Fibroblast of lung (primary cell): ENCODE results near the gene PCSK6. TPM values are rescaled to one million over a fixed set of nuclear protein-coding genes. Genes with fewer than 3 reads are reported as not detected.

Experiments used
- DNase-seq, 2 donors: peaks; one replicate each; pipeline versions ENCODE4 v3.0.0 to v3.0.0-alpha.2; 2010; ENCODE audit warnings: low read depth in 2 of 2
- H2AFZ ChIP-seq: 2 replicates; pipeline ENCODE4 v1.5.1; 2012; ENCODE audit warnings: low read length, control low read depth, inconsistent platforms
- H3K27ac ChIP-seq: 2 replicates; pipeline ENCODE4 v1.5.1; 2011; ENCODE audit warnings: low read length, control low read depth; ENCODE audit not compliant: insufficient read depth
- H3K27me3 ChIP-seq: 2 replicates; pipeline ENCODE4 v1.5.1; 2011; ENCODE audit warnings: mild to moderate bottlenecking, low read length; ENCODE audit not compliant: control insufficient read depth, insufficient read depth
- H3K36me3 ChIP-seq: 2 replicates; pipeline ENCODE4 v1.5.1; 2011; ENCODE audit warnings: low read length; ENCODE audit not compliant: control insufficient read depth, insufficient read depth
- H3K4me1 ChIP-seq: 2 replicates; pipeline ENCODE4 v1.5.1; 2011; ENCODE audit warnings: low read length; ENCODE audit not compliant: control insufficient read depth, insufficient read depth; ENCODE audit errors: extremely low read depth
- H3K4me2 ChIP-seq: 2 replicates; pipeline ENCODE4 v1.5.1; 2011; ENCODE audit warnings: low read length, control low read depth; ENCODE audit not compliant: insufficient read depth; ENCODE audit errors: extremely low read depth
- H3K4me3 ChIP-seq, 4 experiments: fragments of 200-600 bp in 1 of 4; sonication (generic) in 1 of 4; replicated peaks in 1 of 4; 2 replicates each; pipeline ENCODE4 v1.5.1; 2011 to 2016; ENCODE audit warnings: low read length in 4 of 4, low read depth in 3 of 4, mild to moderate bottlenecking in 3 of 4, control low read depth in 2 of 4, inconsistent platforms in 1 of 4, mixed read lengths in 1 of 4; ENCODE audit not compliant: insufficient read depth in 1 of 4; ENCODE audit errors: control extremely low read depth in 1 of 4
- H3K79me2 ChIP-seq: 2 replicates; pipeline ENCODE4 v1.5.1; 2012; ENCODE audit warnings: mild to moderate bottlenecking, low read length, inconsistent platforms; ENCODE audit not compliant: control insufficient read depth, insufficient read depth
- H3K9ac ChIP-seq: 2 replicates; pipeline ENCODE4 v1.5.1; 2011; ENCODE audit warnings: mild to moderate bottlenecking, low read length, control low read depth; ENCODE audit not compliant: insufficient read depth
- H3K9me3 ChIP-seq: 2 replicates; pipeline ENCODE4 v1.5.1; 2012; ENCODE audit warnings: low read depth, low read length; ENCODE audit not compliant: control insufficient read depth, insufficient read depth
- H4K20me1 ChIP-seq: 2 replicates; pipeline ENCODE4 v1.5.1; 2011; ENCODE audit warnings: low read length; ENCODE audit not compliant: control insufficient read depth, insufficient read depth; ENCODE audit errors: extremely low read depth
- EZH2 ChIP-seq: IDR thresholded peaks from 2 replicates; pipeline ENCODE4 v1.5.1; 2012; ENCODE audit warnings: low read length, control low read depth, mild to moderate bottlenecking; ENCODE audit errors: missing control alignments
- polyA plus RNA-seq, 2 donors: library from polyadenylated mRNA; depleted of rRNA in 1 of 2; stranded (reverse) in 1 of 2; unstranded in 1 of 2; fragments of >200 nt; gene quantifications; 2 replicates each; pipeline ENCODE4 v1.2.1, GENCODE V29; 2011 to 2012; ENCODE audit warnings: missing spikeins in 1 of 2
- total RNA-seq: library from RNA; depleted of rRNA; stranded (reverse); fragments of >200 nt; gene quantifications from 2 replicates; pipeline ENCODE4 v1.2.1, GENCODE V29; 2014
- TF ChIP-seq, protein P1 (sequence below), 2 donors: IDR thresholded peaks in 1 of 2; conservative IDR thresholded peaks in 1 of 2; 1 replicate in 1 of 2; 2 replicates in 1 of 2; pipeline ENCODE4 v1.5.1; 2011 to 2012; ENCODE audit warnings: low read length in 2 of 2, control low read depth in 1 of 2, inconsistent platforms in 1 of 2, low read depth in 1 of 2, mild to moderate bottlenecking in 1 of 2

The PCSK6 gene
- total and polyA plus RNA-seq, 2 donors (not counting 1 experiment from before 2014, with no cell fraction given) = 0.02 to 0.83 TPM

DNA sequence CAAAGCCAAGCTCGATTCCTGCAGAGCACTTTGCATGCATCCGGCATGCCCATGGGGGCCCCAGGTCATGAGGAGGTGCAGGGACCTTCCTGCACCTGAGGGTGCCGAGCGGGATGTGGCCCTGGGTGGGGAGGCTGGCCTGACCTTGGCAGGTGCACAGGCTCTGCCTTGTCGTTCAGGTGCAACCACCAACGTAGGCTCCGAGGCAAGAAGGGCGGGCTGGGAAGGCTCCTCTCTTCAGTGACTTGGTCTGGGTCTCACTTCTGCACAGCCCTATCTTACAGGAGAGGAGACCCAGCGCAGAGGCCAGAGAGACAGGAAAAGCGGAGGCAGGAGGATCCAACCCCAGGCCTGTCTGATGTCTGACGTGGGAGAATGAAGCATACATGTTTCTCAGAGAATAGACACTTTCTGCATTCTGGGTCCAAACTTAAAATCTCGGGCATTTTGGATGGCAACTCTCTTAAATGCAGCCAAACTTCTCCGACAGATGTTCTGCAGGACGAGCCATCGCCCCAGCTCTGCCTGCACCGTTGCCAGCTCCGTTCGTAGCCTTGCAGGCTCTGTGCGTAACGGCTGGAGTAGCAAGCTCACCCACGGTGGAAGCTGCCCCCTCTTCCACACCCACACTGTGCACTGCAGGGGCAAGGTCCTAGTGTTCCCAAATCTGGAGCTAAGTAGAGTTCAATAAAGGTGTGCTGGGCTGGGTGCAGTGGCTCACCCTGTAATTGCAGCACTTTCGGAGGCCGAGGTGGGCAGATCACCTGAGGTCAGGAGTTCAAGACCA, 133.6 kb downstream of the PCSK6 start:
- Histone ChIP-seq H3K9ac (no peak overlapping the region), H2AFZ (no peak overlapping the region), H3K4me3 (no peak overlapping the region), H3K36me3 (no peaks in the 10 kb centered on the region), H3K79me2 (no peaks in the 10 kb centered on the region), H3K4me2 (no peak overlapping the region), H3K27ac (no peak overlapping the region), H3K9me3 (no peaks in the 10 kb centered on the region), H3K4me1 (no peaks in the 10 kb centered on the region), H4K20me1 (no peaks in the 10 kb centered on the region), H3K27me3 (no peaks in the 10 kb centered on the region)
- DNase-seq = no peak
- TF ChIP-seq, protein P1, sequence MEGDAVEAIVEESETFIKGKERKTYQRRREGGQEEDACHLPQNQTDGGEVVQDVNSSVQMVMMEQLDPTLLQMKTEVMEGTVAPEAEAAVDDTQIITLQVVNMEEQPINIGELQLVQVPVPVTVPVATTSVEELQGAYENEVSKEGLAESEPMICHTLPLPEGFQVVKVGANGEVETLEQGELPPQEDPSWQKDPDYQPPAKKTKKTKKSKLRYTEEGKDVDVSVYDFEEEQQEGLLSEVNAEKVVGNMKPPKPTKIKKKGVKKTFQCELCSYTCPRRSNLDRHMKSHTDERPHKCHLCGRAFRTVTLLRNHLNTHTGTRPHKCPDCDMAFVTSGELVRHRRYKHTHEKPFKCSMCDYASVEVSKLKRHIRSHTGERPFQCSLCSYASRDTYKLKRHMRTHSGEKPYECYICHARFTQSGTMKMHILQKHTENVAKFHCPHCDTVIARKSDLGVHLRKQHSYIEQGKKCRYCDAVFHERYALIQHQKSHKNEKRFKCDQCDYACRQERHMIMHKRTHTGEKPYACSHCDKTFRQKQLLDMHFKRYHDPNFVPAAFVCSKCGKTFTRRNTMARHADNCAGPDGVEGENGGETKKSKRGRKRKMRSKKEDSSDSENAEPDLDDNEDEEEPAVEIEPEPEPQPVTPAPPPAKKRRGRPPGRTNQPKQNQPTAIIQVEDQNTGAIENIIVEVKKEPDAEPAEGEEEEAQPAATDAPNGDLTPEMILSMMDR (conservative IDR thresholded peaks at IDR 0.05 in 1 of 2, IDR thresholded peaks at IDR 0.05 in 1 of 2; ENCODE audit: low read depth in 1 of 2, low read length in 2 of 2) = no peak
- no peak for TF ChIP-seq EZH2

DNA sequence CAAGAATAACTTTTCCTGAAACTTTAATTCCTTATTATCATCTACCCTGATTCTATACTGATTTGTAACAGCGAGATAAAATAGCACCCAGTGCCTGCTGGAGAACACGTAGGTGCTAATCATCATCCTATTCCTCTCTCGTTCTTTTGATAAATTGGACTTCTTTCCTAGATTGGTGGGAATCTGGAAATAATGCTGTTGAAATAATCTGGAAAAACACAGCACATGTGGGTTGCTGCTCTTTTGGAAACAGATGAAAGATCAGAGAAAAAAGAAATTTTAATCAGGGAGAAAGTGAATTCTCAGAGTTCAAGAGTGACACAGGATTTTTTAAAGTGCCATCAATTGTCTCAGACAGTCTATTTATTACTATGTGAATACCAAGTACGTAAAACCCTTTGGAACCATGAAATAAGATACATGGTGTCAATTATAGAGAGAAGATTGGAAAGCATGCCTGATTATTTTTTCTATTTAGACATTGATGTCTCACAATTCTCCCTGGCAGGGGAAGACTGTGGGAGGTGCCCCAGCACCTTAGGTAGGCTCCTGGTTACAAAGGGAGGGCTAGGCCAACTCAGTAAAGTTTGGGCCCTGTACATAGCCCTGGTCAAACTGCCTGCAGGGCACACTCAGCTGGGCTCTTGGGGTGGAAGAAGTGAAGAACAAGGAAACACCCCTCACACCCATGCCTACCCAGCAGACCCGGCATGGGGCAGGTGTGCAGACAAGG, 134.4 kb downstream of the PCSK6 start:
- Histone ChIP-seq H3K9me3 (no peaks in the 10 kb centered on the region), H4K20me1 (no peaks in the 10 kb centered on the region), H3K79me2 (no peaks in the 10 kb centered on the region), H2AFZ (no peak overlapping the region), H3K27me3 (no peaks in the 10 kb centered on the region), H3K36me3 (no peaks in the 10 kb centered on the region), H3K9ac (no peak overlapping the region), H3K4me2 (no peak overlapping the region), H3K27ac (no peak overlapping the region), H3K4me3 (no peak overlapping the region), H3K4me1 (no peaks in the 10 kb centered on the region)
- no peak for DNase-seq
- TF ChIP-seq, protein P1 (conservative IDR thresholded peaks at IDR 0.05 in 1 of 2, IDR thresholded peaks at IDR 0.05 in 1 of 2; ENCODE audit: low read depth in 1 of 2, low read length in 2 of 2) = no peak
- no peak for TF ChIP-seq EZH2

DNA sequence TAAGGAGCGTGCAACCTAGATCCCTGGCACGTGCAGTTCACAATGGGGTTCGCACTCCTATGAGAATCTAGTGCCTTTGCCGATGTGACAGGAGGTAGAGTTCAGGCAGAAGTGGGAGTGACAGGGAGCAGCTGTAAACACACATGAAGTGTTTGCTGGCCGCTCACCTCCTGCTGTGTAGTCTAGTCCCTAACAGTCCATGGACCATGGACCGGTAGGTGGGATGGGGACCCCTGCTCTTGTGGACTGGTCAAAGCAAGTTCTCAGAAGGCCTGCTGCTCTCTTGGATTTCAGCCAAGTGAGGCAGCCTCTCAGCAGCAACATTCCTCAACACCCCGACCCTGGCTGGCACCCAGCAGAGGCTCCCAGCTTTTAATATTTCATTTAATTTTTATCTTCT, 136.3 kb downstream of the PCSK6 start:
- Histone ChIP-seq H3K27ac (no peak overlapping the region), H4K20me1 (no peaks in the 10 kb centered on the region), H3K4me2 (no peak overlapping the region), H2AFZ (no peak overlapping the region), H3K79me2 (no peaks in the 10 kb centered on the region), H3K36me3 (no peaks in the 10 kb centered on the region), H3K27me3 (no peaks in the 10 kb centered on the region), H3K4me3 (no peak overlapping the region), H3K4me1 (no peaks in the 10 kb centered on the region), H3K9me3 (no peaks in the 10 kb centered on the region), H3K9ac (no peak overlapping the region)
- TF ChIP-seq, protein P1 (conservative IDR thresholded peaks at IDR 0.05 in 1 of 2, IDR thresholded peaks at IDR 0.05 in 1 of 2; ENCODE audit: low read depth in 1 of 2, low read length in 2 of 2) = no peak
- no peak for TF ChIP-seq EZH2
- no peak for DNase-seq
